ENCODE data around the gene KRTAP5-7.
"Not testable (repeated sequence)": the region's sequence is repeated elsewhere in the genome, so short reads cannot be mapped to it uniquely, and the experiment has no call there.

The KRTAP5-7 gene

GRCh38 chr11:71526796-71527575 is at the start of gene KRTAP5-7:
TSS of gene KRTAP5-7 (plus strand) at chr11:71527267. CDS start at chr11:71527301, 34 bp downstream.
- not testable (repeated sequence) for DNase-seq

- no peak for DNase-seq
Observed at GRCh38 chr11:71477641-71478527, 49.2 kb upstream of the KRTAP5-7 start.

DNA sequence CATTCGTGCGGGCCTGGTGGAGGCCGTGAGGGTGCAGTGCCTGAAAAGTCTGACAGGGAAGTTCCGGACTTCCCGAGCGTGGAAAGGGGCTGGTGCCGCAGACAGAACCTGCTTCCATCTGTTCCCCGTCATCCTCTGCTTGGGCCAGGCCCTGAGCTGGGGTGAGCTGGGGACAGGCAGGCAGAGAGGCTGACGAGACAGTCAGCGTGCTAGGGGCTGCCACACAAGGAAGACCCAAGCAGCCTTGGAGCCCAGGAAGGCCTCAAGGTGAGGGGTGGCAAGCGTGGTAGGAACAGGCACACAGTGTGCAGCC is 48.6 kb upstream of the KRTAP5-7 start:
- no peak for DNase-seq

DNA sequence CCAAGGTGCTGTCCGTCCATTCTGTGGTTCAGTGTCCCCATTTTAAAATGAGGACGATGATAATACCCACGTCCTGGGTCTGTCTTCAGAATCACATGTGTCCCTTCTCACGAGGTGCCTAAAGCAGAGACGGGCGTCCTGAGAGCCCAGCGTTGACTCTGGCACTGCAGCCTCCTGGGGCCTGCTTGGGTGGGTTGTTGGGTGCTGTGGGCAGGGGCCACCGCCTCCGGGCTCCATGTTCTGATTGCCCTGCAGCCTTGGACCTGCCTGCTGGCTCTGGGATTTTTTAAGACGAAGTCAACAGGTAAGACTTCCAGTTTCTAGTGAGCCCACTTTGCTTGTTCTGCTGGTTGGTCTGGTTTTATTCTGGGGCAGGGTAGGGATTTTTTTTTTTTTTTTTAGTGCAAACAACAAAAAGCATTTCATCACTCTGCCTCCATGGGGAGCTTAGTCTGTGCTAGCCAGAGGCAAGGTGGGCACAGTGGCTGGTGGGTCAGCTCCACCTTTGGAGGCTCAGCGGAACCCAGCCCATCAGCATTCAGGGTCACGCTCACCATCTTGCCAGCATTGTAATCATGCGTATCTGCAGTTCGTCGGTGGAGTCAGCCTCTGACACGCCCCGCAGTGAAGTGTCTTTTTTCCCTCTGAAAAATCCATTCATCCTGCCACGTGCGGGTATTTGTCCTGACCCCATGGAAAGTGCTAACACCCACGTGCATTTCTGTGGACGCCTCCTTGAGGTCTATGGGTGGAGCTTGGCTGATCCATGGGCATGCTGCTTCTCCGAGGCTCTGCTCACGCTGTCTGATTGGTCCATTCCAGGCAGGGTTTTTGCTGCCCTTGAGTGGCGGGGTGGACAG is 45.7 kb upstream of the KRTAP5-7 start:
- no peak for DNase-seq

GRCh38 chr11:71482216-71482615 is 44.9 kb upstream of the KRTAP5-7 start:
- DNase-seq = no peak

GRCh38 chr11:71482746-71483364 is 44.2 kb upstream of the KRTAP5-7 start:
- DNase-seq = no peak

- no peak for DNase-seq
Observed at GRCh38 chr11:71483692-71484091, 43.4 kb upstream of the KRTAP5-7 start.

DNA sequence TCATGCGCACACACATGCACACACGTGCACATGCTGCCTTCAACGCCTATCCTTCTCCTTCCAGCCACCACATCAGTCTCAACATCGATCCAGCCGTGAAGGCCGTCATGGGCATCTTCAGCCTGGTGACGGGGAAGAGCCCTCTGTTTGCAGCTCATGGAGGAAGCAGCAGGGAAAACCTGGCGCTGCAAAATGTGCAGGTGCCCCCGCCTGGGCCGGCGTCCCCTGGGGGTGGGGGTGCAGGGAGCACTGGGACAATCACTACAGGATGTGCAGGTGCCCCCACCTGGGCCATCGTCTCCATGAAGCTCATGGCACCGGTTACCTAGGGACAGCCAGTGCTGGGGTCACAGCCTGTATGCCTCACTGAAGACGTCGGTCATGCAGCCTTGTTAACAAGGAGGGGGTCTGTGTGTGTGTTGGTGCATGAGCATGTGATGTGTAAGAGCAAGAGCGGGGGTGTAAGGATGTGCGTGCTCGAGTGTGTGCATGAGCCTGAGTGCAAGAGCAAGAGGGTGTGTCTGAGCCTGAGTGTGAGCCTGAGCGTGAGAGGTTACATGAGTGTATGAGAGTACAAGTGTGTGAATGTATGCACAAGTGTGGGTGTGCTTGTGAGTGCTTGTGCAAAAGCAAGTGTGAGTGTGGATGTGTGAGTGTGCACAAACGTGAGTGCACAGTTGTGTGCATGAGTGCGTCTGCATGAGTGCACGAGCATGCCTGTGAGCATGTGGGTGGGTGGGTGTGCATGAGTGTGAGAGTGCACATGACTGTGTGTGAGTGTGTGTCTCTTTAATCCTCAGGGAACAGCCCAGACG is 42.6 kb upstream of the KRTAP5-7 start:
- DNase-seq = no peak

- DNase-seq = no peak
Observed at GRCh38 chr11:71485063-71485399, 42.0 kb upstream of the KRTAP5-7 start.

DNA sequence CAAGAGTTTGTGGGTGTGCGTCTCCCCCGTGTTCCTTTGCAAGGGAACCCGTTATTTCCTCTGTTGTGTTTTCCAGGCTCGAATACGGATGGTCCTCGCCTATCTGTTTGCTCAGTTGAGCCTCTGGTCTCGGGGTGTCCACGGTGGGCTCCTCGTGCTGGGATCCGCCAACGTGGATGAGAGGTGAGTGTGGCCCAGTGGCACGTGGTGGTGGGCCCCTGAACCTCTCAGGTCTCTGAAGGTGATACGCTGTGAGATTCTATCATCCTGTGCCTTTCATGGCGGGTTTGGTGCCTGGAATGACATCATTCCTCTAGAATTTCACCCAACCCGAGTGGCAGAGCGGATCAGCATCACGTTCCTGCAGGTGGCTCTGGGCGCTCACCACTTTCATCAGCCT is 41.6 kb upstream of the KRTAP5-7 start:
- no peak for DNase-seq

DNA sequence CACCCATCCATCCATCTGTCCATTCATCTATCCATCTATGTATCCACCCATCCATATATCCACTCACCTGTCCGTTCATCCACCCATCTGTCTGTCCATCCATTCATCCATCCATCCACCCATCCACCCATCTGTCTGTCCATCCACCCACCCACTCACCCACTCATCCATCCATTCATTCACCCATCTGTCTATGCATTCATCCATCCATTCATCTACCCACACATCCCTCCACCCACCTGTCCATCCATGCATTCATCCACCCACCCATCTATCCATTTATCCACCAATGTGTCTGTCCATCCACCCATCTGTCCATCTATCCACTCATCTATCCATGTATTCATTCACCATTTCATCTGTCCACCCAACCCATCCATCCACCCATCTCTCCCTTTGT is 40.7 kb upstream of the KRTAP5-7 start:
- DNase-seq = no peak

DNA sequence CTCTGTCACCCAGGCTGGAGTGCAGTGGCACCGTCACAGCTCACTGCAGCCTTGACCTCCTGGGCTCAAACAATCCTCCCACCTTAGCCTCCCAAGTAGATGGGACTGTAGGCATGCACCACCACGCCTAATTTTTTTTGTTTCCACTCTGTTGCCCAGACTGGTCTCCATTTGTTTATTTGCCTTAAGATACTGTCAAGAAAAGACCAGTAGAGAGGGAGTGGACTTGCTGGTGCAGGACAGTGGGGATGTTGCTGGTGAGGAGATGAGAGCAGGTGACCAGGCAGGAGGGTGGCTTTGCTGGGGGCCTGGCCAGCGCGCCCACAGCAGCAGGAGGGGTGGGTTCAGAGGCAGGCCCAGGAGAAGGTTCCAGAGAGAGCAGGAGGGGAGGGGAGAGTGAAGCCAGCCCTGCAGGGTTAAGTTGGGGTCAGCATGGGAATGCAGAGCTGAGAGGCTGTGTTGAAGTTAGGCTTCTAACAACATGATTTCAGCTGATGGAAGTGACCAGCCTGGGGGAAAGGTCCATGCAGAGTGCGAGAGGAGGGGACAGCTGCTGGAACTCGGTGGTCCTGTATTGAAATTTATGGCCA is 38.3 kb upstream of the KRTAP5-7 start:
- DNase-seq = no peak

- no peak for DNase-seq
Observed at GRCh38 chr11:71489311-71490043, 37.6 kb upstream of the KRTAP5-7 start.

- no peak for DNase-seq
Observed at GRCh38 chr11:71490044-71490730, 36.9 kb upstream of the KRTAP5-7 start.

DNA sequence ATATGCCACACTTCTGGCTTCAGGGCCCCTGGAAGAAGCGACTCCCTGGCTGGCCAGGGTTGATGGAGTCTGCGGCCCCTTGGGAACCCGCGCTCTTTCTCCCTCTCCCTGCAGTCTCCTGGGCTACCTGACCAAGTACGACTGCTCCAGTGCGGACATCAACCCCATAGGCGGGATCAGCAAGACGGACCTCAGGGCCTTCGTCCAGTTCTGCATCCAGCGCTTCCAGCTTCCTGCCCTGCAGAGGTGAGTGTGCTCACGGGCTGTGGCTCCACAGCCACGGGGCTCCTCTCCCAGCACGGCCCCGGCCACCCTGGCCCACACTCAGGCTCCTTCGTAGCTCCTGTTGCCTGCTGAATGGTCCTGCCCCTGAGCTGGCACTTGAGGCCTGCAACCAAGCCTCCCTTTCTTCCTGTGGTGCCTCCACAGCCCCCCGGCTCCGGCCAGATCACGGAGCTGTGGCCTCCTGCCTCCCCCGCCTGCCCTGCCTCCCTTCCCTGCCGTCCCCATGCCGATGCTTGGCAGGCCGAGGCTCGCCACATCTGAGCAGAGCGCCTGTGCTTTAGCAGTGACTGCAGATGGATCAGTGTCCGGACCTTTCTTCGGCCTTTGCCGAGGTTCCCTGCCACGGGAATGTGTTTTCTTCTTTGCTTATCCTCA is 36.2 kb upstream of the KRTAP5-7 start:
- DNase-seq = no peak

DNA sequence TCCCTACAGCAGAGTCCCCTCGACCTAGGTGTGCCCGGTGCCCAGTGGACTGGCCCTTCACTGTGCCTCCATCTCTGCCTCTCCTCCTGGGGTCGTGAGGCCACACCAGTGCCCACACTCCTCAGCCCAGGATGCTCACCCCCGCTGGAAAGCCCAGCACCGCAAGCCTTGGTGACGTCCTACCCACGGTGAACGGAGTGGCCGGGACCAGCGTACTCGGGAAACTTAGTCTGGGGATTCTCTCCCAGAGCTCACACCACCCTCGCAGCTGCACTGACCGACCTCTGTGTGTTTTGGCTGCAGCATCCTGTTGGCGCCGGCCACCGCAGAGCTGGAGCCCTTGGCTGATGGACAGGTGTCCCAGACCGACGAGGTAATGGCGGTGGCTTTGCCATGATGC is 35.5 kb upstream of the KRTAP5-7 start:
- no peak for DNase-seq

DNA sequence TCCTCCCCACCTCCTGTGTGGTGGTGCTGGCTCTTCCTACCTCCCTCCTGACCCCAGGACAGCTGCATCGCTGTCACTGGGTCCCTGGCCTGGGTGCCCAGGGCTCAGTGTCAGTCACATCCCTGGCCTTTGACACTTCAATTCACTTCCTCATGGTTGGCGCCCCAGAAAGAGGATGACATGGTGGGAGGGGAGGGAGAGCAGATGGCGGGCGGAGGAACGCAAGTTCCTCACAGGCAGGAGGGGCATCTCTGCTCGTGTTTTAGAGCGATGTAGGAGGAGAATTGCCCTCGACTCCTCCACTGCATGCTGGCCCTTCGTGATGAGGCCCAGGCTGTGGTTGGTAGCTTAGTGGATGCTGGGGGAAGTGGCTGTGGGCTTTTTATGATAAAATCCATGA is 35.1 kb upstream of the KRTAP5-7 start:
- no peak for DNase-seq

DNA sequence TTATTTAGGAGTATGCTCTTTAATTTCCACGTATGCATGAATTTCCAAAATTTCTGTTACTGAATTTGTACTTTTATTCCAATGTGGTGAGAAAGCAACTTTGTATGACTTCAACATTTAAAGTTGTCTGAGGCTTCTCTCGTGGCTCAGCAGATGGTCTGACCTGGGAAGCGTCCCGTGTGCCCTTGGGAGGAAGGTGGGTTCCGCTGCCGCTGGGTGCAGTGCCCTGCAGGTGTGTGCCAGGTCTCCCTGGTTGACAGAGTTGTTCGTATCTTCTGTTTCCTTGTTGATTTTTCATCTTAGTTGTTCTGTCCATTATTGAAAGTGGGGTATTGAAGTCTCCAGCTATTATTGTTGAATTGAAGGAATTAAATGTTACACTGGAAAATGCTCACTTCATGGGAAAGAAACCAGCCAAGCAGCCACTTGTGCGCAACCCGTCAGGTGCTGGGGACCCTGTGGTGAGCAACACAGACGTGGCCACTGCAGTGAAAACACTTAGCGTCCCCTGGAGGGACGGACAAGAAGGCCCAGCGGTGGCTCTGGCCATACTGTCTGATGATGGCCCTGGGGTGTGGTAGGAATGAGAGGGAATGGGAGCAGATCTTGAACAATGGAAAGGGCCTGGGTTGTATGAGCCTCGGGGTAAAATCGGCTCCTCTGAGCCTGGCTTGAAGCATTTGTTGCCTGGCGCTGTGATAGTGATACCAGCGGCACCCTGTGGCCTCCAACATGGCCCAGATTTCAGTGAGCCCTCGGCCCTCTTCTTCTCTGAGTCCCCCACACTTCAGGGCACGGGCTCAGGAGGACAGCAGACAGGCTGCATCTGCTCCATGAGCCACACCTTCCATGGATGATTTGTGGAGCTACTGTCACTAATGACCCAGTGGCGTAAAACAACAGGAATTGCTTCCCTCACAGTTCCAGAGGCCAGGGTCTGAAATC is 31.5 kb upstream of the KRTAP5-7 start:
- DNase-seq = no peak

DNA sequence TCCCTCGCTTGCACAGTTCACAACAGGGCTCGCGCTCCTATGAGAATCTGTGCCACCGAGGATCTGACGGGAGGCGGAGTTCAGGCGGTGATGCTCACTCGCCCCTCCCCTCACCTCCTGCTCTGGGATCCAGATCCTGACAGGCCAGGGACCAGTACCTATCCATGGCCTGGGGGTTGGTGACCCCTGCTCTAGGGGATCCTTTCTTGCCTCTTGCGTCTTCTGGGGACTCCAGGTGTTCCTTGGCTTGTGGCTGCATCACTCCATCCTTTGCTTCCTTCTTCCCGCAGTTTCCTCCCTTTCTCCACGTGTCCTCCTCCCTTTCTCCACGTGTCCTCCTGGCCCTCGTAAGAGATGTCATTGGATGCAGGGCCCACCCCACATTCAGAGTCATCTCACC is 30.6 kb upstream of the KRTAP5-7 start:
- no peak for DNase-seq
